ENCODE measurements around the gene AUTS2.

The AUTS2 gene

GRCh38 chr7:70214071-70214470 is 615.8 kb downstream of the AUTS2 start:
- no peak for TF ChIP-seq CTCF (IDR thresholded peaks at IDR 0.05; ENCODE audit: borderline replicate concordance, insufficient read depth, low read depth, low read length)
- no peak overlapping the region for H3K4me3 ChIP-seq (ENCODE audit: low read depth, low read length)

- no peak for TF ChIP-seq CTCF (IDR thresholded peaks at IDR 0.05; ENCODE audit: borderline replicate concordance, insufficient read depth, low read depth, low read length)
Measured at GRCh38 chr7:70215491-70215890, 617.2 kb downstream of the AUTS2 start.

GRCh38 chr7:70217571-70217970 is 619.3 kb downstream of the AUTS2 start:
- H3K4me3 ChIP-seq (ENCODE audit: low read depth, low read length), result no peak overlapping the region
- no peak for TF ChIP-seq CTCF (IDR thresholded peaks at IDR 0.05; ENCODE audit: borderline replicate concordance, insufficient read depth, low read depth, low read length)

More at GRCh38 chr7:70215491-70215890, 617.2 kb downstream of the AUTS2 start:
- no peak overlapping the region for H3K4me3 ChIP-seq (ENCODE audit: low read depth, low read length)

GRCh38 chr7:70218006-70218405 is 619.7 kb downstream of the AUTS2 start:
- TF ChIP-seq CTCF (IDR thresholded peaks at IDR 0.05; ENCODE audit: borderline replicate concordance, insufficient read depth, low read depth, low read length), result no peak
- H3K4me3 ChIP-seq (ENCODE audit: low read depth, low read length), result no peak overlapping the region

- H3K4me3 ChIP-seq (ENCODE audit: low read depth, low read length), result no peak overlapping the region
- no peak for TF ChIP-seq CTCF (IDR thresholded peaks at IDR 0.05; ENCODE audit: borderline replicate concordance, insufficient read depth, low read depth, low read length)
Measured at GRCh38 chr7:70219061-70219460, 620.8 kb downstream of the AUTS2 start.

- no peak overlapping the region for H3K4me3 ChIP-seq (ENCODE audit: low read depth, low read length)
- no peak for TF ChIP-seq CTCF (IDR thresholded peaks at IDR 0.05; ENCODE audit: borderline replicate concordance, insufficient read depth, low read depth, low read length)
Measured at GRCh38 chr7:70229242-70229641, 631.0 kb downstream of the AUTS2 start.

- TF ChIP-seq CTCF (IDR thresholded peaks at IDR 0.05; ENCODE audit: borderline replicate concordance, insufficient read depth, low read depth, low read length), result no peak
- H3K4me3 ChIP-seq (ENCODE audit: low read depth, low read length), result no peak overlapping the region
Measured at GRCh38 chr7:70230761-70231160, 632.5 kb downstream of the AUTS2 start.

All from GM12875 (cell line).